Measurements from ENCODE around the gene EIF4H.

GRCh38 chr7:74185016-74185415 is 10.9 kb downstream of the EIF4H start:
- no peak for TF ChIP-seq EZH2 (IDR thresholded peaks at IDR 0.05)
- no peak for TF ChIP-seq POLR2AphosphoS5 (IDR thresholded peaks at IDR 0.05; ENCODE audit: borderline replicate concordance, low read depth, low read length)

All from SK-N-MC (cell line).